ENCODE data around the gene MPDZ.

Gene MPDZ

GRCh38 chr9:13181652-13182051 is 97.8 kb downstream of the MPDZ start:
- DNase-seq = no peak

- DNase-seq = no peak
These were observed 100.2 kb downstream of the MPDZ start for GRCh38 chr9:13179257-13179656.

GRCh38 chr9:13175732-13176131 is 103.8 kb downstream of the MPDZ start:
- DNase-seq = no peak

GRCh38 chr9:13174906-13175639 is 104.4 kb downstream of the MPDZ start:
- DNase-seq = no peak

GRCh38 chr9:13173553-13173952 is 105.9 kb downstream of the MPDZ start:
- DNase-seq = no peak

GRCh38 chr9:13171261-13171660 is 108.2 kb downstream of the MPDZ start:
- DNase-seq = no peak

- peak; percentile 29 for DNase-seq
These were observed 112.5 kb downstream of the MPDZ start for GRCh38 chr9:13166996-13167395.

GRCh38 chr9:13165956-13166355 is 113.5 kb downstream of the MPDZ start:
- DNase-seq = no peak

GRCh38 chr9:13165236-13165945 is 114.1 kb downstream of the MPDZ start:
- no peak for DNase-seq

- DNase-seq = no peak
These were observed 115.5 kb downstream of the MPDZ start for GRCh38 chr9:13163946-13164345.

GRCh38 chr9:13163287-13163686 is 116.2 kb downstream of the MPDZ start:
- no peak for DNase-seq

- DNase-seq = no peak
These were observed 119.4 kb downstream of the MPDZ start for GRCh38 chr9:13160051-13160450.

GRCh38 chr9:13158986-13159385 is 120.5 kb downstream of the MPDZ start:
- DNase-seq = no peak

- no peak for DNase-seq
These were observed 128.0 kb downstream of the MPDZ start for GRCh38 chr9:13151489-13151888.

- DNase-seq = no peak
These were observed 130.0 kb downstream of the MPDZ start for GRCh38 chr9:13149454-13149853.

- no peak for DNase-seq
These were observed 132.7 kb downstream of the MPDZ start for GRCh38 chr9:13146840-13147239.

GRCh38 chr9:13145340-13145739 is 134.2 kb downstream of the MPDZ start:
- no peak for DNase-seq

- DNase-seq = no peak
These were observed 135.2 kb downstream of the MPDZ start for GRCh38 chr9:13144166-13144775.

GRCh38 chr9:13143281-13143680 is 136.2 kb downstream of the MPDZ start:
- no peak for DNase-seq

GRCh38 chr9:13142776-13143175 is 136.7 kb downstream of the MPDZ start:
- no peak for DNase-seq

GRCh38 chr9:13141629-13142028 is 137.9 kb downstream of the MPDZ start:
- DNase-seq = no peak

GRCh38 chr9:13140843-13141592 is 138.5 kb downstream of the MPDZ start:
- DNase-seq = no peak

- DNase-seq = no peak
These were observed 139.8 kb downstream of the MPDZ start for GRCh38 chr9:13139641-13140171.

Measured in NCI-H510A (cell line).